ENCODE data around the gene NASP. TPM values are rescaled to one million over a fixed set of nuclear protein-coding genes. Genes with fewer than 3 reads are reported as not detected.

NASP gene
- total RNA-seq, 4 donors from 2014 or later = 43.0 to 106 (median 79.2) TPM

DNA sequence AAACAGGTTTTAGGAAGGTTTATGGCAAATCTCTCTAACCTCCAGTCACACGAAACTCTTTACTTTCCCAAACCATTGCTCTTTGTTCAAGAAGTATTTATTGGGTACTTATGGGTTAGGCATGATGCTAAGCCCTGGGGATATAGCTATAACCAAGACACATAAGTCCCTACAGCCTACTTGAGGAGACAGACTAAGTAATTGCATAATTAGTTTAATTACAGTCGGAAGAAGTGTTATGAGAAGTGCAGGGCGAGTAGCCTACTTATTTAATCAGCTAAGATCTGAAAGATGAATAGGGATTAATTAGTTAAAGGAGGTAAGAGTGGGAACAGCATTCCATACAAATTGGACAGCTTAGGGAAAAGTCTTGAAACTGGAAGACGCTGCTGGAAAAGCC lies 13.2 kb upstream of the NASP start:
- TF ChIP-seq, protein P1, sequence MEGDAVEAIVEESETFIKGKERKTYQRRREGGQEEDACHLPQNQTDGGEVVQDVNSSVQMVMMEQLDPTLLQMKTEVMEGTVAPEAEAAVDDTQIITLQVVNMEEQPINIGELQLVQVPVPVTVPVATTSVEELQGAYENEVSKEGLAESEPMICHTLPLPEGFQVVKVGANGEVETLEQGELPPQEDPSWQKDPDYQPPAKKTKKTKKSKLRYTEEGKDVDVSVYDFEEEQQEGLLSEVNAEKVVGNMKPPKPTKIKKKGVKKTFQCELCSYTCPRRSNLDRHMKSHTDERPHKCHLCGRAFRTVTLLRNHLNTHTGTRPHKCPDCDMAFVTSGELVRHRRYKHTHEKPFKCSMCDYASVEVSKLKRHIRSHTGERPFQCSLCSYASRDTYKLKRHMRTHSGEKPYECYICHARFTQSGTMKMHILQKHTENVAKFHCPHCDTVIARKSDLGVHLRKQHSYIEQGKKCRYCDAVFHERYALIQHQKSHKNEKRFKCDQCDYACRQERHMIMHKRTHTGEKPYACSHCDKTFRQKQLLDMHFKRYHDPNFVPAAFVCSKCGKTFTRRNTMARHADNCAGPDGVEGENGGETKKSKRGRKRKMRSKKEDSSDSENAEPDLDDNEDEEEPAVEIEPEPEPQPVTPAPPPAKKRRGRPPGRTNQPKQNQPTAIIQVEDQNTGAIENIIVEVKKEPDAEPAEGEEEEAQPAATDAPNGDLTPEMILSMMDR (IDR thresholded peaks at IDR 0.05; ENCODE audit: low read depth) = no peak

DNA sequence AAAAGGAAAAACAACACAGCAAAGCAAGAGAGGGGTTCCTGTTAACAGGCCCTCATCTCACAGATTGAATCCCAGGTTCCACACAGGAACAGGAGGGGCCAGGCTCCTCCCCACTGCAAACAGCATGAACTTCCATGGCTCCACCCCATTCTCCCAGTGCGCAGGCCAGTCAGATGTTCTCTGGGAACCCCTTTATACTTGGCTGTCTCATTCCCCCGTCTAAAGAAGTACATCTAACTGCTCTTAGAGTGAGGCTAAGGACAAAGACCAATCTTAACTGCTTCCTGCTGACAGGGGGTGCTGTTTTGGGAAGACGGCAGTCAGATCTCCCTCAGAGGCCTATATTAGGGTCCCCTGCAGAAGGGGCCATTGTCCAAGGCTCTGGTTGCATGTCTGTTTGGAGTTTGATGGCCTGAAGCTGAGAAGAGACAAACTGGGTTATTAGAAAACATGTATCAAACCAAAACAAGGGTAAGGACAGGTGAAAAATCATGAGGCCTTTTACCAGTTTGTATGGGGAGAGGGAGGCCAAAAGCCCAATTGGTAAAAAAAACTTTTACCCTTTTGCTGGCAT lies 10.5 kb upstream of the NASP start:
- TF ChIP-seq, protein P1 (IDR thresholded peaks at IDR 0.05; ENCODE audit: low read depth) = no peak

DNA sequence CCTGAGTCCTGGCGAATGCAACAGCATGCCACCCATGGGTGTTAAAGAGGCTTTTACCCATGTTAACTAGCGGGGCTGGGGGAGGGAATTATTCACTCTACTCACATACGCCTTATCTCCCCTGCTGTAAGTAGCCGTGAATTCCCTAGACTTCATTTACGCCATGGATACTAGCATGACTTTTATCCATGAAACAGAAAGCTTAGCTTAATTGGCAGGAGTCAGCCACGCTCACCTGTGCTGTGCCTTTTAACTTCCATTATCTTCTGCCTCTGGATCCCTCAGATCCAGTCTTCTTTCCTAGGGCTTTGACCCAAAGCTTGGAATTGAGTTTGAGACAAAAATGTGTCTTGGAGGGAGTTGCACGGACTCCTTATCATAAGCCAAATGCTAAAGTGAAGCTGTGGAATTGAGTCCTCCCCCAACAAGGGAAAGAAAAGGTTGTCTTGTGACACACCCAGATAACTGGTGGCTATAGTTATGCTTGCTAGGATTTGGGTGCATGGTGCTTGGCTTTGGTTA lies 9.7 kb upstream of the NASP start:
- TF ChIP-seq, protein P1 (IDR thresholded peaks at IDR 0.05; ENCODE audit: low read depth) = no peak

DNA sequence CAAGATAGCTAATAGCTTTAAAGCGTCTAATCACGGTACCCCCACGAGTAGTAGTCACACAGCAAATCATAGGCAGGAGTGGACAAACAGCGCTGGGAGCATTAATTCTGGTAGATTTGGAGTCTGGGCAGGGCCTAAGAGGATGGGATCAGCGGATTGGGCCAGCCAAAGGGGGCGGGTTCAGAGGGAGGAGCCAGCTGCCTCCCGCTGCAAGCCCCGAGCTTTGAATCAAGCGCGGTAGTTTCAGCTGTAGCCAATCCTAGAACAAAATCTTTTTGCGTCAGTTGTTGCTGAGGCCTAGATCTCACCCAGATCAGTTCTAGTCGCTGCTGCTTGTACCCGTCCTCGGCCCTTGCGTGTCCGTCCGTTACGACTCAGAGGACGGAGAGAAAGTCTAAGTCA lies 576 bp upstream of the NASP start:
- TF ChIP-seq, protein P1 (IDR thresholded peaks at IDR 0.05; ENCODE audit: low read depth) = no peak

GRCh38 chr1:45584351-45585109 lies 689 bp downstream of the NASP start:
- TF ChIP-seq, protein P1 (IDR thresholded peaks at IDR 0.05; ENCODE audit: low read depth) = no peak

DNA sequence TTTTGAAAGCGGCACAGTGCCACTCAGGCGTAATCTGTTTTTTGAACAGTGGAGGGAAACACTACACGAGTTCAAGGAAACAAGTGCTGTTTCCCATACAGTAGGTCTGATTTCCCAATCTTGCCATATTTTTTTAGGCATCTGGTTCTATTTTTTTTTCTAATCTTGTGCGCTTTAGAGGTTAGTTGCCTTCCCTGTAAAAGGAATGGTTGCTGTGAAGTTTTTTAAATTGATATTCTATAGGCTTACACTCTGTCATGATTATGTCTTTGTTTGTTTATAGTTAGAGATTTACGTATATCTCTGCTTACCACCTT lies 1.2 kb downstream of the NASP start:
- TF ChIP-seq, protein P1 (IDR thresholded peaks at IDR 0.05; ENCODE audit: low read depth) = no peak

GRCh38 chr1:45585496-45586075 lies 1.7 kb downstream of the NASP start:
- TF ChIP-seq, protein P1 (IDR thresholded peaks at IDR 0.05; ENCODE audit: low read depth) = no peak
